Stimulated activated CD8-positive, alpha-beta memory T cell treated with anti-CD3 and anti-CD28 coated beads, Interleukin-2, amount 100 ng/mL, for 48 hours (primary cell): Measurements from ENCODE around the gene SSX2.
"Not testable (repeated sequence)": the region's sequence is repeated elsewhere in the genome, so short reads cannot be mapped to it uniquely, and the experiment has no call there.

Experiments used
- DNase-seq, 2 donors: peaks; one replicate each; pipeline ENCODE4 v3.0.0-alpha.2; 2020; ENCODE audit warnings: low read depth in 2 of 2

The SSX2 gene

GRCh38 chrX:52707078-52707477, at the start of gene SSX2:
SSX2 (minus strand) TSS chrX:52707178; CDS start chrX:52705749, 1,429 bp downstream.
- not testable (repeated sequence) for DNase-seq

- not testable (repeated sequence) for DNase-seq
Observed at GRCh38 chrX:52750952-52751351, 44.0 kb upstream of the SSX2 start, which contains the start of gene SSX2B. SSX2B (plus strand) TSS chrX:52751252; CDS start chrX:52752681, 1,429 bp downstream.

GRCh38 chrX:52692034-52692433, 14.9 kb downstream of the SSX2 start:
- DNase-seq: not testable (repeated sequence)

GRCh38 chrX:52662218-52662617, 44.8 kb downstream of the SSX2 start:
- not testable (repeated sequence) for DNase-seq

- not testable (repeated sequence) for DNase-seq
Observed at GRCh38 chrX:52655475-52655874, 51.5 kb downstream of the SSX2 start.

- DNase-seq: not testable (repeated sequence)
Observed at GRCh38 chrX:52654800-52655199, 52.2 kb downstream of the SSX2 start, which contains the start of gene SSX7. SSX7 (minus strand) TSS chrX:52654900; CDS start chrX:52653472, 1,428 bp downstream.

- not testable (repeated sequence) for DNase-seq
Observed at GRCh38 chrX:52650676-52651075, 56.3 kb downstream of the SSX2 start.

- DNase-seq: not testable (repeated sequence)
Observed at GRCh38 chrX:52648956-52649355, 58.0 kb downstream of the SSX2 start.
